NCI-H2107 treated with DMSO at 0.1 percent for 48 hours (cell line): Measurements from ENCODE around the gene FBXO41.
A peak's percentile ranks its signal among the peaks of the same experiment; 100 is the strongest.

Source experiments
- DNase-seq: peaks from one replicate; lab custom pipeline; 2025; ENCODE audit not compliant: unreplicated experiment; lab: John Stamatoyannopoulos, UW

The FBXO41 gene

GRCh38 chr2:73244580-73244979, 39.7 kb downstream of the FBXO41 start:
- no peak for DNase-seq

GRCh38 chr2:73243884-73244570, 40.3 kb downstream of the FBXO41 start:
- DNase-seq = no peak

GRCh38 chr2:73239776-73240175, 44.5 kb downstream of the FBXO41 start:
- no peak for DNase-seq

- DNase-seq = no peak
Measured at GRCh38 chr2:73238976-73239375, 45.3 kb downstream of the FBXO41 start.

GRCh38 chr2:73238149-73238548, 46.1 kb downstream of the FBXO41 start:
- no peak for DNase-seq

- DNase-seq = no peak
Measured at GRCh38 chr2:73237168-73237567, 47.1 kb downstream of the FBXO41 start.

- DNase-seq = no peak
Measured at GRCh38 chr2:73235315-73236028, 48.8 kb downstream of the FBXO41 start.

GRCh38 chr2:73233932-73234832, 50.1 kb downstream of the FBXO41 start, which contains the start of gene CCT7:
TSS of gene CCT7 (plus strand) at chr2:73234308. CDS start at chr2:73234379, 71 bp downstream.
- DNase-seq = peak; percentile 91

GRCh38 chr2:73233154-73233931, 50.9 kb downstream of the FBXO41 start, which contains the start of gene PRADC1:
TSS of gene PRADC1 (minus strand) at chr2:73233239. CDS start at chr2:73233160, 79 bp downstream.
- DNase-seq = peak; percentile 97

- no peak for DNase-seq
Measured at GRCh38 chr2:73232403-73233153, 51.7 kb downstream of the FBXO41 start.

GRCh38 chr2:73228631-73229030, 55.6 kb downstream of the FBXO41 start:
- no peak for DNase-seq

- no peak for DNase-seq
Measured at GRCh38 chr2:73227086-73227485, 57.2 kb downstream of the FBXO41 start.

GRCh38 chr2:73225513-73226360, 58.5 kb downstream of the FBXO41 start:
- no peak for DNase-seq

GRCh38 chr2:73223821-73224220, 60.5 kb downstream of the FBXO41 start:
- no peak for DNase-seq

GRCh38 chr2:73218298-73218697, 66.0 kb downstream of the FBXO41 start:
- DNase-seq = no peak

- no peak for DNase-seq
Measured at GRCh38 chr2:73217826-73218225, 66.5 kb downstream of the FBXO41 start.

- no peak for DNase-seq
Measured at GRCh38 chr2:73217160-73217559, 67.1 kb downstream of the FBXO41 start.

- DNase-seq = no peak
Measured at GRCh38 chr2:73215254-73215653, 69.0 kb downstream of the FBXO41 start.
